ENCODE results near the gene OR4F15. TPM values are rescaled to one million over a fixed set of nuclear protein-coding genes. Genes with fewer than 3 reads are reported as not detected.
"Not testable (repeated sequence)": the region's sequence is repeated elsewhere in the genome, so short reads cannot be mapped to it uniquely, and the experiment has no call there.

OR4F15 gene
- not detected for polyA plus RNA-seq (2012; ENCODE audit: insufficient read depth, insufficient read length)

GRCh38 chr15:101811902-101812301 lies at the start of gene OR4F15:
Gene OR4F15 (plus strand): TSS chr15:101812202. CDS start chr15:101818187, 5,985 bp downstream.
- DNase-seq (ENCODE audit: low read depth, low spot score), result no peak
- no peak within 1 kb of the TSS for H3K4me3 ChIP-seq (ENCODE audit: low read length)

- H3K4me3 ChIP-seq (ENCODE audit: low read length); DNase-seq (ENCODE audit: low read depth, low spot score): not testable (repeated sequence)
Observed at GRCh38 chr15:101764669-101765339, 47.2 kb upstream of the OR4F15 start.

- not testable (repeated sequence) for DNase-seq (ENCODE audit: low read depth, low spot score); H3K4me3 ChIP-seq (ENCODE audit: low read length)
Observed at GRCh38 chr15:101765340-101765671, 46.7 kb upstream of the OR4F15 start.

- DNase-seq (ENCODE audit: low read depth, low spot score), result no peak
- no peak overlapping the region for H3K4me3 ChIP-seq (ENCODE audit: low read length)
Observed at GRCh38 chr15:101765772-101766456, 46.1 kb upstream of the OR4F15 start.

- not testable (repeated sequence) for H3K4me3 ChIP-seq (ENCODE audit: low read length); DNase-seq (ENCODE audit: low read depth, low spot score)
Observed at GRCh38 chr15:101767083-101767640, 44.8 kb upstream of the OR4F15 start.

GRCh38 chr15:101772921-101773320 lies 39.1 kb upstream of the OR4F15 start:
- no peak overlapping the region for H3K4me3 ChIP-seq (ENCODE audit: low read length)
- no peak for DNase-seq (ENCODE audit: low read depth, low spot score)

GRCh38 chr15:101773496-101774100 lies 38.4 kb upstream of the OR4F15 start:
- no peak overlapping the region for H3K4me3 ChIP-seq (ENCODE audit: low read length)
- no peak for DNase-seq (ENCODE audit: low read depth, low spot score)

- no peak overlapping the region for H3K4me3 ChIP-seq (ENCODE audit: low read length)
- DNase-seq (ENCODE audit: low read depth, low spot score), result no peak
Observed at GRCh38 chr15:101775136-101775535, 36.9 kb upstream of the OR4F15 start.

GRCh38 chr15:101778576-101778975 lies 33.4 kb upstream of the OR4F15 start:
- DNase-seq (ENCODE audit: low read depth, low spot score); H3K4me3 ChIP-seq (ENCODE audit: low read length): not testable (repeated sequence)

- not testable (repeated sequence) for DNase-seq (ENCODE audit: low read depth, low spot score); H3K4me3 ChIP-seq (ENCODE audit: low read length)
Observed at GRCh38 chr15:101780225-101780624, 31.8 kb upstream of the OR4F15 start.

GRCh38 chr15:101781928-101782327 lies 30.1 kb upstream of the OR4F15 start:
- H3K4me3 ChIP-seq (ENCODE audit: low read length), result no peak overlapping the region
- peak; percentile 4 for DNase-seq (ENCODE audit: low read depth, low spot score)

- no peak overlapping the region for H3K4me3 ChIP-seq (ENCODE audit: low read length)
- DNase-seq (ENCODE audit: low read depth, low spot score), result no peak
Observed at GRCh38 chr15:101784644-101785043, 27.4 kb upstream of the OR4F15 start.

GRCh38 chr15:101786422-101786821 lies 25.6 kb upstream of the OR4F15 start:
- H3K4me3 ChIP-seq (ENCODE audit: low read length); DNase-seq (ENCODE audit: low read depth, low spot score): not testable (repeated sequence)

GRCh38 chr15:101788001-101788400 lies 24.0 kb upstream of the OR4F15 start:
- not testable (repeated sequence) for H3K4me3 ChIP-seq (ENCODE audit: low read length); DNase-seq (ENCODE audit: low read depth, low spot score)

- not testable (repeated sequence) for DNase-seq (ENCODE audit: low read depth, low spot score); H3K4me3 ChIP-seq (ENCODE audit: low read length)
Observed at GRCh38 chr15:101788503-101789269, 23.3 kb upstream of the OR4F15 start.

GRCh38 chr15:101790748-101791147 lies 21.3 kb upstream of the OR4F15 start:
- DNase-seq (ENCODE audit: low read depth, low spot score); H3K4me3 ChIP-seq (ENCODE audit: low read length): not testable (repeated sequence)

- DNase-seq (ENCODE audit: low read depth, low spot score); H3K4me3 ChIP-seq (ENCODE audit: low read length): not testable (repeated sequence)
Observed at GRCh38 chr15:101793981-101794380, 18.0 kb upstream of the OR4F15 start.

- no peak overlapping the region for H3K4me3 ChIP-seq (ENCODE audit: low read length)
- no peak for DNase-seq (ENCODE audit: low read depth, low spot score)
Observed at GRCh38 chr15:101795455-101795854, 16.5 kb upstream of the OR4F15 start.

GRCh38 chr15:101799665-101800064 lies 12.3 kb upstream of the OR4F15 start:
- H3K4me3 ChIP-seq (ENCODE audit: low read length), result no peak overlapping the region

More at GRCh38 chr15:101799665-101800064, 12.3 kb upstream of the OR4F15 start:
- no peak for DNase-seq (ENCODE audit: low read depth, low spot score)

Data from Jurkat, Clone E6-1 (cell line).